Upper lobe of left lung (tissue), 4 donors: ENCODE measurements around the gene DUSP15.

Experiments
- POLR2A ChIP-seq, 4 donors: fragments of 450-650 bp; IDR thresholded peaks; one replicate each; pipeline ENCODE4 v1.5.1; 2016 to 2017; ENCODE audit warnings: antibody characterized with exemption in 4 of 4, mild to moderate bottlenecking in 2 of 4
- TF ChIP-seq, protein P1 (sequence below), 6 experiments: fragments of 450-650 bp in 4 of 6; fragments of 200-600 bp in 2 of 6; sonication (generic) in 2 of 6; IDR thresholded peaks; one replicate each; pipeline ENCODE4 v1.5.1; 2016 to 2019; ENCODE audit warnings: antibody characterized with exemption in 6 of 6

DNA sequence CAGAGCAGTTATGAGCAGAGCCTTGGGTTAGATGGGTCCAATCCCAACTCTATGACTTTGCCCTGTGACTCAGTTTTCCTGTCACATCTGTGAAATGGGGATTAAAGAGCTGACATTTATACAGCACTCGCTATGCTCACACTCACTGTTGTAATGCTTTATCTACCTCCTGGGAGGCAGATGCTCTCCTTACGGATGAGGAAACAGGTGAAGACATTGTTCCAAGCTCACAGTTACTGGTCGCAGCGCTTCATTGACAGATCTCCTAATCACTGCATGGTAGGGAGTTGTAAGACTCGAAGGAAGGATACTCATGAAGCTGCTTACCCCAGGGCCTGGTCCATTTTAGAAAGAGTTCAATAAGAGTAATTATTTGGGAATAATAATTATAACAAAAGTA lies 54.1 kb downstream of the DUSP15 start:
- TF ChIP-seq, protein P1, sequence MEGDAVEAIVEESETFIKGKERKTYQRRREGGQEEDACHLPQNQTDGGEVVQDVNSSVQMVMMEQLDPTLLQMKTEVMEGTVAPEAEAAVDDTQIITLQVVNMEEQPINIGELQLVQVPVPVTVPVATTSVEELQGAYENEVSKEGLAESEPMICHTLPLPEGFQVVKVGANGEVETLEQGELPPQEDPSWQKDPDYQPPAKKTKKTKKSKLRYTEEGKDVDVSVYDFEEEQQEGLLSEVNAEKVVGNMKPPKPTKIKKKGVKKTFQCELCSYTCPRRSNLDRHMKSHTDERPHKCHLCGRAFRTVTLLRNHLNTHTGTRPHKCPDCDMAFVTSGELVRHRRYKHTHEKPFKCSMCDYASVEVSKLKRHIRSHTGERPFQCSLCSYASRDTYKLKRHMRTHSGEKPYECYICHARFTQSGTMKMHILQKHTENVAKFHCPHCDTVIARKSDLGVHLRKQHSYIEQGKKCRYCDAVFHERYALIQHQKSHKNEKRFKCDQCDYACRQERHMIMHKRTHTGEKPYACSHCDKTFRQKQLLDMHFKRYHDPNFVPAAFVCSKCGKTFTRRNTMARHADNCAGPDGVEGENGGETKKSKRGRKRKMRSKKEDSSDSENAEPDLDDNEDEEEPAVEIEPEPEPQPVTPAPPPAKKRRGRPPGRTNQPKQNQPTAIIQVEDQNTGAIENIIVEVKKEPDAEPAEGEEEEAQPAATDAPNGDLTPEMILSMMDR (IDR thresholded peaks at IDR 0.05): no peak
- TF ChIP-seq POLR2A (IDR thresholded peaks at IDR 0.05): no peak
